Adrenal gland (tissue), 12 donors: ENCODE results near the gene RBMXL3. TPM values are rescaled to one million over a fixed set of nuclear protein-coding genes. Genes with fewer than 3 reads are reported as not detected.

Source experiments
- DNase-seq, 7 donors: peaks; one replicate each; pipeline ENCODE4 v3.0.0-alpha.2; 2019 to 2020
- H3K27ac ChIP-seq, 5 donors: fragments of 200-600 bp; sonication (generic) in 4 of 5; 1 replicate in 3 of 5; 2 replicates in 2 of 5; pipeline versions ENCODE4 v1.5.1 to v1.8.0; 2016 to 2020; ENCODE audit warnings: mild to moderate bottlenecking in 1 of 5
- H3K27me3 ChIP-seq: fragments of 200-600 bp; 2 replicates; pipeline ENCODE4 v1.8.0; 2021
- H3K36me3 ChIP-seq, 2 donors: fragments of 200-600 bp; replicated peaks in 1 of 2; 1 replicate in 1 of 2; 2 replicates in 1 of 2; pipeline versions ENCODE4 v1.5.1 to v1.8.0; 2018 to 2022
- H3K4me1 ChIP-seq, 2 donors: fragments of 200-600 bp; replicated peaks in 1 of 2; 1 replicate in 1 of 2; 2 replicates in 1 of 2; pipeline versions ENCODE4 v1.5.1 to v1.8.0; 2018 to 2021
- H3K4me3 ChIP-seq, 4 donors: fragments of 200-600 bp; sonication (generic) in 3 of 4; one replicate each; pipeline ENCODE4 v1.5.1; 2016 to 2018
- H3K9me3 ChIP-seq, 3 donors: fragments of 200-600 bp; sonication (generic) in 1 of 3; replicated peaks in 1 of 3; 1 replicate in 2 of 3; 2 replicates in 1 of 3; pipeline versions ENCODE4 v1.5.1 to v1.8.0; 2016 to 2021
- CTCF ChIP-seq, 6 experiments: fragments of 450-650 bp in 4 of 6; fragments of 200-600 bp in 2 of 6; sonication (generic) in 1 of 6; IDR thresholded peaks; 1 replicate in 5 of 6; 2 replicates in 1 of 6; pipeline versions ENCODE4 v1.5.1 to v1.8.0; 2016 to 2021; ENCODE audit warnings: antibody characterized with exemption in 6 of 6, mild to moderate bottlenecking in 2 of 6, moderate library complexity in 1 of 6
- POLR2A ChIP-seq, 2 donors: fragments of 450-650 bp; IDR thresholded peaks; one replicate each; pipeline ENCODE4 v1.6.1; 2017; ENCODE audit warnings: antibody characterized with exemption in 2 of 2, mild to moderate bottlenecking in 2 of 2, moderate library complexity in 1 of 2
- WGBS, 4 donors: extraction: QIAGEN DNeasy Blood & Tissue Kit in 2 of 4; methylation state at CpG; one replicate each; pipeline versions ENCODE4 v1.1.5 to v1.1.7; 2013 to 2017; 5-methylcytosine and 5-hydroxymethylcytosine counted together
- intact Hi-C, 2 donors: fragments of 100-400 bp; cut with DNase I; formaldehyde crosslinking; loops; one replicate each; pipeline versions ENCODE4 v1.14.1 to v1.15.0; 2022 to 2023
- polyA plus RNA-seq, 3 donors: library from polyadenylated mRNA; stranded (reverse); fragments of 200-250 nt in 2 of 3; fragments of 350-450 nt in 1 of 3; fragmentation: Illumina TruSeq in 1 of 3; extraction: RNeasy Lipid Tissue Mini Kit (QIAGEN cat#74804) in 1 of 3; gene quantifications; one replicate each; pipeline ENCODE4 v1.2.3, GENCODE V29; 2013 to 2014
- total RNA-seq, 9 donors: library from RNA; depleted of rRNA in 4 of 9; stranded (reverse); fragments of >200 nt in 4 of 9; fragments of 120-200 nt in 1 of 9; fragmentation: NEBNext Ultra II Directional in 1 of 9; extraction: Animal tissue kit (Norgen Biotek cat#: 25700) in 1 of 9; gene quantifications; one replicate each; pipeline versions ENCODE4 v1.1.0 to v1.2.4, GENCODE V29; 2013 to 2023
- donor health status: healthy with polysubstance abuse.
- donor health status: Bipolar disorder and iron deficiency.
- donor health status: DM: yes; HTN: yes; CAD: no.
- donor health status: DM: no; HTN: no; CAD: no.
- donor health status: DM: no; HTN: no; CAD: no.
- donor health status: DM: yes; HTN: yes; CAD: no.

The RBMXL3 gene
- total and polyA plus RNA-seq, 12 donors = not detected

GRCh38 chrX:115189646-115190635 is 731 bp downstream of the RBMXL3 start:
- Histone ChIP-seq H3K9me3 (no peaks in the 10 kb centered on the region), H3K27ac (no peak overlapping the region), H3K36me3 (no peaks in the 10 kb centered on the region), H3K27me3 (no peaks in the 10 kb centered on the region), H3K4me3 (no peak overlapping the region), H3K4me1 (no peaks in the 10 kb centered on the region)
- TF ChIP-seq CTCF (IDR thresholded peaks at IDR 0.05) (no peak), POLR2A (IDR thresholded peaks at IDR 0.05) (no peak)
- intact Hi-C loops = no loop called here
- no peak for DNase-seq
- WGBS, 4 donors = 94 to 98% (median 95%) methylated on average over 9 to 76 of the region's 76 CpGs

GRCh38 chrX:115190636-115191489 is 1.7 kb downstream of the RBMXL3 start:
- Histone ChIP-seq H3K4me3 (no peak overlapping the region), H3K36me3 (no peaks in the 10 kb centered on the region), H3K27me3 (no peaks in the 10 kb centered on the region), H3K4me1 (no peaks in the 10 kb centered on the region), H3K9me3 (no peaks in the 10 kb centered on the region), H3K27ac (no peak overlapping the region)
- DNase-seq = no peak
- WGBS, 4 donors = 87 to 96% (median 92%) methylated on average over 9 to 64 of the region's 64 CpGs
- intact Hi-C loops = no loop called here
- TF ChIP-seq CTCF (IDR thresholded peaks at IDR 0.05) = no peak
- no peak for TF ChIP-seq POLR2A (IDR thresholded peaks at IDR 0.05)

GRCh38 chrX:115191490-115192243 is 2.5 kb downstream of the RBMXL3 start:
- 91 to 96% (median 94%) methylated on average over 27 to 64 of the region's 64 CpGs for WGBS, 4 donors
- H3K9me3 ChIP-seq = no peaks in the 10 kb centered on the region
- H3K27me3 ChIP-seq = no peaks in the 10 kb centered on the region
- no peaks in the 10 kb centered on the region for H3K36me3 ChIP-seq
- DNase-seq = no peak
- H3K27ac ChIP-seq = no peak overlapping the region
- intact Hi-C loops = no loop called here
- H3K4me1 ChIP-seq = no peaks in the 10 kb centered on the region
- no peak for TF ChIP-seq POLR2A (IDR thresholded peaks at IDR 0.05)
- no peak for TF ChIP-seq CTCF (IDR thresholded peaks at IDR 0.05)
- H3K4me3 ChIP-seq = no peak overlapping the region
